Caco-2 (cell line): ENCODE results near the gene TFB1M. TPM values are rescaled to one million over a fixed set of nuclear protein-coding genes. Genes with fewer than 3 reads are reported as not detected.
"Not testable (repeated sequence)": the region's sequence is repeated elsewhere in the genome, so short reads cannot be mapped to it uniquely, and the experiment has no call there.

Experiments
- BruUV-seq: library from RNA; stranded (reverse); fragments of 400-500 nt; replicated peaks from 2 replicates; lab custom pipeline; 2021; lab: Mats Ljungman, UMichigan
- CTCF ChIA-PET: fragments of 300-600 bp; sonication (Branson Sonifier 250); formaldehyde crosslinking; loops from one replicate; lab custom pipeline; 2022; ENCODE audit warnings: antibody characterized with exemption; lab: Charles Lee
- POLR2A ChIA-PET: fragments of 300-600 bp; sonication (Branson Sonifier 250); formaldehyde crosslinking; loops from one replicate; lab custom pipeline; 2022; ENCODE audit warnings: antibody characterized with exemption; lab: Charles Lee
- DNase-seq, 2 experiments: peaks; one replicate each; pipeline versions ENCODE4 v3.0.0 to v3.0.0-alpha.2; 2020 to 2022
- H3K27me3 ChIP-seq: replicated peaks from 2 replicates; pipeline ENCODE4 v1.6.0; 2011; ENCODE audit warnings: low read length; ENCODE audit not compliant: control insufficient read depth, insufficient read depth
- H3K36me3 ChIP-seq: 2 replicates; pipeline ENCODE4 v1.5.1; 2011; ENCODE audit warnings: low read length; ENCODE audit not compliant: control insufficient read depth, insufficient read depth
- H3K4me1 ChIP-seq: fragments of 250-450 bp; sonication (Bioruptor Pico); 2 replicates; pipeline ENCODE4 v1.5.1; 2020; ENCODE audit warnings: mild to moderate bottlenecking
- H3K4me3 ChIP-seq: 2 replicates; pipeline ENCODE4 v1.5.1; 2011; ENCODE audit warnings: low read depth, mild to moderate bottlenecking, control low read depth, low read length
- H3K9me3 ChIP-seq: fragments of 250-450 bp; sonication (Bioruptor Pico); 2 replicates; pipeline ENCODE4 v1.5.1; 2020; ENCODE audit warnings: mild to moderate bottlenecking, moderate library complexity
- H3K27ac Mint-ChIP-seq: one replicate; pipeline ENCODE4 v1.8.0; 2022; ENCODE audit warnings: mixed read lengths; ENCODE audit not compliant: unreplicated experiment
- H3K27me3 Mint-ChIP-seq: one replicate; pipeline ENCODE4 v1.8.0; 2022; ENCODE audit warnings: mixed read lengths; ENCODE audit not compliant: insufficient read depth, unreplicated experiment
- H3K36me3 Mint-ChIP-seq: one replicate; pipeline ENCODE4 v1.8.0; 2022; ENCODE audit warnings: mild to moderate bottlenecking, mixed read lengths; ENCODE audit not compliant: insufficient read depth, unreplicated experiment
- H3K4me1 Mint-ChIP-seq: one replicate; pipeline ENCODE4 v1.8.0; 2022; ENCODE audit warnings: low read depth, mixed read lengths; ENCODE audit not compliant: unreplicated experiment
- H3K4me3 Mint-ChIP-seq: one replicate; pipeline ENCODE4 v1.8.0; 2022; ENCODE audit warnings: mild to moderate bottlenecking, moderate library complexity, mixed read lengths; ENCODE audit not compliant: unreplicated experiment
- H3K9me3 Mint-ChIP-seq: one replicate; pipeline ENCODE4 v1.8.0; 2022; ENCODE audit warnings: mixed read lengths; ENCODE audit not compliant: unreplicated experiment
- CTCF ChIP-seq, 2 experiments: fragments of 200-600 bp in 1 of 2; IDR thresholded peaks; 1 replicate in 1 of 2; 2 replicates in 1 of 2; pipeline versions ENCODE4 v1.5.1 to v1.8.0; 2011 to 2022; ENCODE audit warnings: antibody characterized with exemption in 1 of 2, control low read depth in 1 of 2, inconsistent platforms in 1 of 2, low read depth in 1 of 2, low read length in 1 of 2, mild to moderate bottlenecking in 1 of 2, moderate library complexity in 1 of 2; ENCODE audit not compliant: insufficient read depth in 1 of 2, severe bottlenecking in 1 of 2, unreplicated experiment in 1 of 2
- intact Hi-C: fragments of 100-400 bp; cut with micrococcal nuclease; formaldehyde crosslinking; loops from one replicate; pipeline ENCODE4 v1.10.0; 2022; ENCODE audit not compliant: unreplicated experiment
- total RNA-seq: library from RNA; stranded (reverse); gene quantifications from 2 replicates; pipeline ENCODE4 v1.2.3, GENCODE V29; 2022

The TFB1M gene
- total RNA-seq, 1 experiment from 2014 or later = 35.7 TPM

DNA sequence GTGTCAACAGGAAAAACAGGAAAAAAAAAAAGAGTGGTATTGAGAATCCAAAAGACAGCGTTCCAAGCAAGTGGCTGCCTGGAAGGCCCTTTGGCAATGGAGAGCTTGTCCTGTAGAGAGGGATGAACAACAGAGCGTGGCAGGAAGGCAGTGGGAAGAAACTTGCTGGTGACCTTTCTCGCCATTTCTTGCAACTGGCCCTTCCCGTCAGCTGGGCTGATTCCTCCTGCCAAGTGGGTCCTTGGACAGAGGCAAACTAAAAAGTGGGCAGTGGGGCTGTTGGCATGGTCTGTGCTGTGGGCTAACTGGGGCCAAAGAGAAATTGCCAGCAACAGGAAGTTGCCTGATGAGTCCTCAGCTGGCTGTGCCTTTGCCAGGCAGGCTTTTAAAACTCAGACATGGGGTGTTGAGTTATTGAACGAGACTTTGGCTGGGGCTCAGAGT, 94.4 kb downstream of the TFB1M start:
- Mint-ChIP-seq H3K27ac (no peak overlapping the region), H3K4me1 (peaks cover 25% of the 10 kb centered on the region), H3K36me3 (no peaks in the 10 kb centered on the region), H3K9me3 (no peaks in the 10 kb centered on the region), H3K4me3 (no peak overlapping the region), H3K27me3 (no peaks in the 10 kb centered on the region)
- intact Hi-C loops = no loop called here
- Histone ChIP-seq H3K4me1 (peaks cover 15% of the 10 kb centered on the region), H3K36me3 (no peaks in the 10 kb centered on the region), H3K4me3 (no peak overlapping the region), H3K9me3 (no peaks in the 10 kb centered on the region), H3K27me3 (no peaks in the 10 kb centered on the region)
- POLR2A ChIA-PET = no interaction called here
- no TSS peak for BruUV-seq
- TF ChIP-seq CTCF (IDR thresholded peaks at IDR 0.05; ENCODE audit: insufficient read depth in 1 of 2, low read depth in 1 of 2, low read length in 1 of 2, severe bottlenecking in 1 of 2, unreplicated experiment in 1 of 2) = no peak
- CTCF ChIA-PET = no interaction called here
- no peak for DNase-seq

GRCh38 chr6:155219299-155219698, 95.0 kb downstream of the TFB1M start:
- H3K27me3 ChIP-seq = no peaks in the 10 kb centered on the region
- POLR2A ChIA-PET = no interaction called here
- no peaks in the 10 kb centered on the region for H3K27me3 Mint-ChIP-seq
- H3K27ac Mint-ChIP-seq = no peak overlapping the region
- no peak overlapping the region for H3K4me3 Mint-ChIP-seq
- H3K4me3 ChIP-seq = no peak overlapping the region
- H3K9me3 ChIP-seq = no peaks in the 10 kb centered on the region
- H3K4me1 Mint-ChIP-seq = peaks cover 19% of the 10 kb centered on the region
- H3K9me3 Mint-ChIP-seq = no peaks in the 10 kb centered on the region
- H3K36me3 ChIP-seq = no peaks in the 10 kb centered on the region
- no peak for DNase-seq
- CTCF ChIA-PET = no interaction called here
- BruUV-seq = no TSS peak
- H3K4me1 ChIP-seq = peaks cover 9% of the 10 kb centered on the region
- intact Hi-C loops = no loop called here
- H3K36me3 Mint-ChIP-seq = no peaks in the 10 kb centered on the region
- TF ChIP-seq CTCF (IDR thresholded peaks at IDR 0.05; ENCODE audit: insufficient read depth in 1 of 2, low read depth in 1 of 2, low read length in 1 of 2, severe bottlenecking in 1 of 2, unreplicated experiment in 1 of 2) = no peak

GRCh38 chr6:155218711-155219110, 95.6 kb downstream of the TFB1M start:
- H3K4me3 ChIP-seq, H3K9me3 Mint-ChIP-seq, BruUV-seq, H3K36me3 ChIP-seq, H3K27me3 ChIP-seq, H3K4me3 Mint-ChIP-seq, intact Hi-C loops, CTCF ChIA-PET, H3K9me3 ChIP-seq, POLR2A ChIA-PET, DNase-seq, H3K4me1 ChIP-seq, H3K36me3 Mint-ChIP-seq, H3K27ac Mint-ChIP-seq, H3K27me3 Mint-ChIP-seq: not testable (repeated sequence)
- H3K4me1 Mint-ChIP-seq = peaks cover 14% of the 10 kb centered on the region
